Keratinocyte (primary cell): ENCODE data around the gene PCCA. TPM values are rescaled to one million over a fixed set of nuclear protein-coding genes. Genes with fewer than 3 reads are reported as not detected.
"Not testable (repeated sequence)": the region's sequence is repeated elsewhere in the genome, so short reads cannot be mapped to it uniquely, and the experiment has no call there.

ENCODE experiments used
- DNase-seq: peaks from one replicate; pipeline ENCODE4 v3.0.0-alpha.2; 2011; ENCODE audit warnings: low read depth, missing footprints, low spot score
- FAIRE-seq: peaks from 2 replicates; lab custom pipeline; 2011; peaks lifted over from hg19 to GRCh38; lab: Jason Lieb, UNC
- H2AFZ ChIP-seq: 2 replicates; pipeline ENCODE4 v1.6.0; 2012; ENCODE audit warnings: low read length, control low read depth, inconsistent platforms; ENCODE audit not compliant: control insufficient read depth
- H3K27ac ChIP-seq: 2 replicates; pipeline ENCODE4 v1.5.1; 2011; ENCODE audit warnings: low read length; ENCODE audit not compliant: control insufficient read depth, insufficient read depth
- H3K27me3 ChIP-seq: 3 replicates; pipeline ENCODE4 v1.6.0; 2011; ENCODE audit warnings: low read length; ENCODE audit not compliant: control insufficient read depth, insufficient read depth; ENCODE audit errors: extremely low read depth
- H3K36me3 ChIP-seq, 2 experiments: 2 replicates in 1 of 2; 3 replicates in 1 of 2; pipeline ENCODE4 v1.5.1; 2011; ENCODE audit warnings: low read length in 2 of 2, mild to moderate bottlenecking in 1 of 2; ENCODE audit not compliant: control insufficient read depth in 2 of 2, insufficient read depth in 2 of 2; ENCODE audit errors: extremely low read depth in 1 of 2
- H3K4me1 ChIP-seq: 3 replicates; pipeline ENCODE4 v1.5.1; 2011; ENCODE audit warnings: low read length; ENCODE audit not compliant: control insufficient read depth, insufficient read depth; ENCODE audit errors: extremely low read depth
- H3K4me2 ChIP-seq: 3 replicates; pipeline ENCODE4 v1.6.0; 2011; ENCODE audit warnings: low read depth, low read length; ENCODE audit not compliant: control insufficient read depth, insufficient read depth; ENCODE audit errors: extremely low read depth
- H3K4me3 ChIP-seq, 3 experiments: fragments of 200-600 bp in 1 of 3; sonication (generic) in 1 of 3; 2 replicates in 2 of 3; 3 replicates in 1 of 3; pipeline ENCODE4 v1.5.1; 2011 to 2016; ENCODE audit warnings: low read length in 3 of 3, mild to moderate bottlenecking in 3 of 3, control low read depth in 2 of 3, inconsistent platforms in 1 of 3, low read depth in 1 of 3, mixed read lengths in 1 of 3, mixed run types in 1 of 3, moderate library complexity in 1 of 3; ENCODE audit not compliant: control insufficient read depth in 2 of 3, insufficient read depth in 2 of 3; ENCODE audit errors: extremely low read depth in 1 of 3
- H3K79me2 ChIP-seq: 2 replicates; pipeline ENCODE4 v1.6.0; 2012; ENCODE audit warnings: low read length; ENCODE audit not compliant: control insufficient read depth, insufficient read depth
- H3K9ac ChIP-seq: 3 replicates; pipeline ENCODE4 v1.6.0; 2011; ENCODE audit warnings: low read length; ENCODE audit not compliant: control insufficient read depth, insufficient read depth; ENCODE audit errors: extremely low read depth
- H3K9me1 ChIP-seq: 3 replicates; pipeline ENCODE4 v1.6.0; 2011; ENCODE audit warnings: low read length; ENCODE audit not compliant: control insufficient read depth, insufficient read depth; ENCODE audit errors: extremely low read depth
- H3K9me3 ChIP-seq: 2 replicates; pipeline ENCODE4 v1.5.1; 2012; ENCODE audit warnings: low read depth, low read length; ENCODE audit not compliant: control insufficient read depth
- H4K20me1 ChIP-seq: 3 replicates; pipeline ENCODE4 v1.6.0; 2011; ENCODE audit warnings: low read length; ENCODE audit not compliant: control insufficient read depth, insufficient read depth; ENCODE audit errors: extremely low read depth
- EZH2 ChIP-seq: IDR thresholded peaks from one replicate; pipeline ENCODE4 v1.6.1; 2012; ENCODE audit warnings: inconsistent platforms, mild to moderate bottlenecking, low read length, moderate library complexity
- dilution Hi-C: fragments of 300-500 bp; cut with MboI; formaldehyde crosslinking; loops from one replicate; pipeline ENCODE4 v1.7.0; 2020; ENCODE audit warnings: low sequenced_read_pairs; ENCODE audit not compliant: extremely low pct_ligation_motif_present
- polyA plus RNA-seq, 5 experiments: library from polyadenylated mRNA; depleted of rRNA in 3 of 5; stranded (reverse) in 3 of 5; stranded (forward) in 1 of 5; unstranded in 1 of 5; fragments of >200 nt; gene quantifications; 1 replicate in 1 of 5; 2 replicates in 3 of 5; 3 replicates in 1 of 5; pipeline versions ENCODE4 v1.2.1 to v1.2.3, GENCODE V29; 2011 to 2012; ENCODE audit warnings: missing spikeins in 2 of 5, low read depth in 1 of 5, low replicate concordance in 1 of 5
- TF ChIP-seq, protein P1 (sequence below), 3 experiments: IDR thresholded peaks in 1 of 3; conservative IDR thresholded peaks in 1 of 3; optimal IDR thresholded peaks in 1 of 3; 2 replicates in 2 of 3; 3 replicates in 1 of 3; pipeline versions ENCODE3 to v1.5.1; 2011; ENCODE audit warnings: low read length in 3 of 3, mild to moderate bottlenecking in 3 of 3, moderate library complexity in 2 of 3, control low read depth in 1 of 3, inconsistent platforms in 1 of 3; ENCODE audit not compliant: insufficient read depth in 2 of 3; ENCODE audit errors: extremely low read depth in 1 of 3

PCCA gene
- polyA plus RNA-seq, 1 donor (not counting 4 experiments of a cell fraction or from before 2014, with no cell fraction given), result 8.1 TPM

GRCh38 chr13:100382785-100383184, 293.9 kb downstream of the PCCA start:
- Histone ChIP-seq H3K79me2 (no peaks in the 10 kb centered on the region), H3K9ac (no peak overlapping the region), H4K20me1 (no peaks in the 10 kb centered on the region), H2AFZ (no peak overlapping the region), H3K27me3 (no peaks in the 10 kb centered on the region), H3K9me3 (no peaks in the 10 kb centered on the region), H3K9me1 (no peaks in the 10 kb centered on the region), H3K4me1 (peaks cover 4% of the 10 kb centered on the region), H3K4me2 (no peak overlapping the region), H3K36me3 (peaks cover 0 to 2% of the 10 kb centered on the region in 2 experiments), H3K27ac (no peak overlapping the region), H3K4me3 (no peak overlapping the region)
- DNase-seq, result no peak
- dilution Hi-C loops, result no loop called here
- TF ChIP-seq EZH2, result no peak
- TF ChIP-seq, protein P1, sequence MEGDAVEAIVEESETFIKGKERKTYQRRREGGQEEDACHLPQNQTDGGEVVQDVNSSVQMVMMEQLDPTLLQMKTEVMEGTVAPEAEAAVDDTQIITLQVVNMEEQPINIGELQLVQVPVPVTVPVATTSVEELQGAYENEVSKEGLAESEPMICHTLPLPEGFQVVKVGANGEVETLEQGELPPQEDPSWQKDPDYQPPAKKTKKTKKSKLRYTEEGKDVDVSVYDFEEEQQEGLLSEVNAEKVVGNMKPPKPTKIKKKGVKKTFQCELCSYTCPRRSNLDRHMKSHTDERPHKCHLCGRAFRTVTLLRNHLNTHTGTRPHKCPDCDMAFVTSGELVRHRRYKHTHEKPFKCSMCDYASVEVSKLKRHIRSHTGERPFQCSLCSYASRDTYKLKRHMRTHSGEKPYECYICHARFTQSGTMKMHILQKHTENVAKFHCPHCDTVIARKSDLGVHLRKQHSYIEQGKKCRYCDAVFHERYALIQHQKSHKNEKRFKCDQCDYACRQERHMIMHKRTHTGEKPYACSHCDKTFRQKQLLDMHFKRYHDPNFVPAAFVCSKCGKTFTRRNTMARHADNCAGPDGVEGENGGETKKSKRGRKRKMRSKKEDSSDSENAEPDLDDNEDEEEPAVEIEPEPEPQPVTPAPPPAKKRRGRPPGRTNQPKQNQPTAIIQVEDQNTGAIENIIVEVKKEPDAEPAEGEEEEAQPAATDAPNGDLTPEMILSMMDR (optimal IDR thresholded peaks at IDR 0.05 in 1 of 3, IDR thresholded peaks at IDR 0.05 in 1 of 3, conservative IDR thresholded peaks at IDR 0.05 in 1 of 3; ENCODE audit: extremely low read depth in 1 of 3, insufficient read depth in 2 of 3, low read length in 3 of 3), result no peak
- FAIRE-seq, result no peak

- Histone ChIP-seq H3K9me3 (no peaks in the 10 kb centered on the region), H3K4me2 (no peak overlapping the region), H4K20me1 (no peaks in the 10 kb centered on the region), H3K79me2 (no peaks in the 10 kb centered on the region), H3K4me1 (peaks cover 10% of the 10 kb centered on the region), H3K9me1 (no peaks in the 10 kb centered on the region), H3K36me3 (peaks cover 0 to 2% of the 10 kb centered on the region in 2 experiments), H2AFZ (no peak overlapping the region), H3K4me3 (no peak overlapping the region), H3K27me3 (no peaks in the 10 kb centered on the region), H3K9ac (no peak overlapping the region), H3K27ac (no peak overlapping the region)
- FAIRE-seq, result no peak
- dilution Hi-C loops, result no loop called here
- no peak for TF ChIP-seq EZH2
- TF ChIP-seq, protein P1 (optimal IDR thresholded peaks at IDR 0.05 in 1 of 3, IDR thresholded peaks at IDR 0.05 in 1 of 3, conservative IDR thresholded peaks at IDR 0.05 in 1 of 3; ENCODE audit: extremely low read depth in 1 of 3, insufficient read depth in 2 of 3, low read length in 3 of 3), result no peak
- no peak for DNase-seq
Measured at GRCh38 chr13:100387416-100387815, 298.5 kb downstream of the PCCA start.

- DNase-seq, H3K9me1 ChIP-seq, H3K79me2 ChIP-seq, H3K36me3 ChIP-seq, H3K9me3 ChIP-seq, dilution Hi-C loops, H3K27ac ChIP-seq, H2AFZ ChIP-seq, FAIRE-seq, H4K20me1 ChIP-seq, H3K4me3 ChIP-seq, H3K27me3 ChIP-seq, H3K9ac ChIP-seq, H3K4me2 ChIP-seq: not testable (repeated sequence)
- peaks cover 13% of the 10 kb centered on the region for H3K4me1 ChIP-seq
Measured at GRCh38 chr13:100388150-100388549, 299.3 kb downstream of the PCCA start.
